Brain microvascular endothelial cell (primary cell): ENCODE data around the gene CCDC66.
"Not testable (repeated sequence)": the region's sequence is repeated elsewhere in the genome, so short reads cannot be mapped to it uniquely, and the experiment has no call there.

ENCODE experiments used
- DNase-seq: peaks from one replicate; pipeline ENCODE4 v3.0.0-alpha.2; 2020
- H3K27ac ChIP-seq: fragments of 250-450 bp; sonication (Bioruptor Pico); 2 replicates; pipeline ENCODE4 v1.5.1; 2020; ENCODE audit warnings: mild to moderate bottlenecking, moderate library complexity
- H3K27me3 ChIP-seq: fragments of 250-450 bp; sonication (Bioruptor Pico); replicated peaks from 2 replicates; pipeline ENCODE4 v1.5.1; 2020; ENCODE audit warnings: mild to moderate bottlenecking
- H3K36me3 ChIP-seq: fragments of 250-450 bp; sonication (Bioruptor Pico); replicated peaks from 2 replicates; pipeline ENCODE4 v1.5.1; 2020; ENCODE audit warnings: mild to moderate bottlenecking
- H3K4me3 ChIP-seq: 2 replicates; pipeline ENCODE4 v1.5.1; 2011; ENCODE audit warnings: low read depth, mild to moderate bottlenecking, control low read depth, low read length, moderate library complexity
- CTCF ChIP-seq: IDR thresholded peaks from 2 replicates; pipeline ENCODE4 v1.5.1; 2011; ENCODE audit warnings: low read depth, mild to moderate bottlenecking, moderate library complexity, low read length, control low read depth, inconsistent platforms; ENCODE audit errors: missing control alignments
- in situ Hi-C: cut with HindIII; loops from 2 replicates; pipeline ENCODE4 v1.10.0; 2017; ENCODE audit warnings: low sequenced_read_pairs, low pct_ligation_motif_present

The CCDC66 gene

GRCh38 chr3:56547486-56547885 is 9.5 kb upstream of the CCDC66 start:
- H3K27ac ChIP-seq = no peak overlapping the region
- H3K4me3 ChIP-seq = no peak overlapping the region
- H3K36me3 ChIP-seq = no peaks in the 10 kb centered on the region
- H3K27me3 ChIP-seq = no peaks in the 10 kb centered on the region
- no peak for DNase-seq
- TF ChIP-seq CTCF = peak; percentile 25
- in situ Hi-C loops = no loop called here

GRCh38 chr3:56557831-56558170 is 826 bp downstream of the CCDC66 start:
- H3K4me3 ChIP-seq = peak overlapping the region; percentile 89
- H3K27ac ChIP-seq = no peak overlapping the region
- H3K36me3 ChIP-seq = no peaks in the 10 kb centered on the region
- in situ Hi-C loops = no loop called here
- no peak for DNase-seq
- H3K27me3 ChIP-seq = no peaks in the 10 kb centered on the region
- TF ChIP-seq CTCF = no peak

- peaks cover 13% of the 10 kb centered on the region for H3K36me3 ChIP-seq
- no peaks in the 10 kb centered on the region for H3K27me3 ChIP-seq
- H3K4me3 ChIP-seq = no peak overlapping the region
- no peak overlapping the region for H3K27ac ChIP-seq
- no peak for DNase-seq
- TF ChIP-seq CTCF = no peak
- in situ Hi-C loops = no loop called here
Measured at GRCh38 chr3:56573501-56573900, 16.5 kb downstream of the CCDC66 start.

- H3K27ac ChIP-seq, H3K4me3 ChIP-seq, in situ Hi-C loops, H3K27me3 ChIP-seq, H3K36me3 ChIP-seq, DNase-seq: not testable (repeated sequence)
Measured at GRCh38 chr3:56581941-56582340, 25.0 kb downstream of the CCDC66 start.

GRCh38 chr3:56584275-56584674 is 27.3 kb downstream of the CCDC66 start:
- DNase-seq, H3K27ac ChIP-seq, H3K4me3 ChIP-seq, H3K36me3 ChIP-seq, in situ Hi-C loops, H3K27me3 ChIP-seq: not testable (repeated sequence)

GRCh38 chr3:56590814-56591213 is 33.8 kb downstream of the CCDC66 start:
- in situ Hi-C loops = no loop called here
- Histone ChIP-seq H3K4me3 (no peak overlapping the region), H3K27ac (no peak overlapping the region), H3K36me3 (peaks cover 10% of the 10 kb centered on the region), H3K27me3 (no peaks in the 10 kb centered on the region)
- no peak for DNase-seq
- no peak for TF ChIP-seq CTCF

GRCh38 chr3:56591262-56591661 is 34.3 kb downstream of the CCDC66 start:
- H3K27me3 ChIP-seq = no peaks in the 10 kb centered on the region
- in situ Hi-C loops = no loop called here
- H3K36me3 ChIP-seq = peaks cover 11% of the 10 kb centered on the region
- DNase-seq = no peak
- no peak overlapping the region for H3K4me3 ChIP-seq
- no peak overlapping the region for H3K27ac ChIP-seq
- TF ChIP-seq CTCF = no peak
